MCF 10A (cell line): ENCODE results near the gene MAP7. TPM values are rescaled to one million over a fixed set of nuclear protein-coding genes. Genes with fewer than 3 reads are reported as not detected.
"Not testable (repeated sequence)": the region's sequence is repeated elsewhere in the genome, so short reads cannot be mapped to it uniquely, and the experiment has no call there.

Experiments
- BruUV-seq: library from RNA; stranded (reverse); fragments of 400-500 nt; replicated peaks from 2 replicates; lab custom pipeline; 2021; lab: Mats Ljungman, UMichigan
- CTCF ChIA-PET: fragments of 300-600 bp; sonication (Branson Sonifier 250); formaldehyde crosslinking; extraction: SDS; loops from one replicate; lab custom pipeline; 2021; ENCODE audit warnings: antibody characterized with exemption, inconsistent platforms; lab: Yijun Ruan, JAX
- POLR2A ChIA-PET: fragments of 300-600, 350-650 bp; sonication (Branson Sonifier 250); formaldehyde crosslinking; extraction: SDS; loops from one replicate; lab custom pipeline; 2020; ENCODE audit warnings: antibody characterized with exemption, inconsistent platforms; lab: Yijun Ruan, JAX
- DNase-seq: peaks from one replicate; pipeline ENCODE4 v3.0.0-alpha.2; 2018; ENCODE audit not compliant: unreplicated experiment
- H3K27ac Mint-ChIP-seq: one replicate; pipeline ENCODE4 v1.8.0; 2022; ENCODE audit warnings: mild to moderate bottlenecking, low read depth, mixed read lengths; ENCODE audit not compliant: unreplicated experiment
- H3K27me3 Mint-ChIP-seq: one replicate; pipeline ENCODE4 v1.8.0; 2022; ENCODE audit warnings: mixed read lengths; ENCODE audit not compliant: insufficient read depth, unreplicated experiment
- H3K36me3 Mint-ChIP-seq: one replicate; pipeline ENCODE4 v1.8.0; 2022; ENCODE audit warnings: mild to moderate bottlenecking, moderate library complexity, mixed read lengths; ENCODE audit not compliant: insufficient read depth, unreplicated experiment
- H3K4me1 Mint-ChIP-seq: one replicate; pipeline ENCODE4 v1.8.0; 2022; ENCODE audit warnings: mixed read lengths; ENCODE audit not compliant: insufficient read depth, unreplicated experiment
- H3K4me3 Mint-ChIP-seq: one replicate; pipeline ENCODE4 v1.8.0; 2022; ENCODE audit warnings: mild to moderate bottlenecking, moderate library complexity, mixed read lengths; ENCODE audit not compliant: unreplicated experiment
- H3K9me3 Mint-ChIP-seq: one replicate; pipeline ENCODE4 v1.8.0; 2022; ENCODE audit warnings: mixed read lengths; ENCODE audit not compliant: unreplicated experiment
- intact Hi-C: fragments of 100-400 bp; cut with micrococcal nuclease; formaldehyde crosslinking; loops from 2 replicates; pipeline ENCODE4 v1.14.1; 2022
- total RNA-seq: library from RNA; stranded (reverse); gene quantifications from 2 replicates; pipeline ENCODE4 v1.2.3, GENCODE V29; 2022
- TF ChIP-seq, protein P1 (sequence below): fragments of 200-600 bp; IDR thresholded peaks from one replicate; pipeline ENCODE4 v1.8.0; 2022; ENCODE audit warnings: antibody characterized with exemption, mild to moderate bottlenecking; ENCODE audit not compliant: unreplicated experiment

MAP7 gene
- total RNA-seq, 1 experiment from 2014 or later = 17.2 TPM

DNA sequence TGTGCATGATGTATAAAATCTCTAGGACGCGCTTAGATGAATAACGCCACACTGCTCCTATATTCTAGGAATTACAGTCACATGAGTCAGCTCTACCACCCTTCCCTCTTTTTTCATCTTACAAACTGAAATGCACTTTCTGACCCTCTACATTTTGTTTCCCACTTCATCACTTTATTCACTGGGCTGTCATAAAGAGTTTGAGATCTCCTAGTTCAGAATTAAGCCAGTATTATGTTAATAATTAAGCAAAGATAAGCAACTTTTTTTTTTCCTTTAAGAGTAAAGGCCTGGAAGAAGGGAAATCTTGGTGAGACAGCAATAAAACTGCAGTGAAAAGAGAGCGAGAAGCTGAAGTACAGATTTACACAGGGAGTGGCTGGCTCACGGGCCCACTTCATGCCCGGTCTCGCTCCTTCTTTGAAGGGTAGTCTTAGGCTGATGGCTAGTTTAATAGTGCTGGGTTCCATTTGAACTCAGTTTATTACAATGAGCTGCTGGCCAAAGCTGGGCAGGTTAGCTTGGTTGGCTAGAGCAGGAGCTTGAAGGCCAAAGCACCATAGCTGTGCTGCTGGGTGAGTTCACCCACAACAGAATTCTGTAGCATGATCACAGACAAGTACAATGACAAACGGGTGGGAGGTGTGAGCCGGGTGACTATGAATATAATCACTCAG, 110.6 kb downstream of the MAP7 start:
- TF ChIP-seq, protein P1, sequence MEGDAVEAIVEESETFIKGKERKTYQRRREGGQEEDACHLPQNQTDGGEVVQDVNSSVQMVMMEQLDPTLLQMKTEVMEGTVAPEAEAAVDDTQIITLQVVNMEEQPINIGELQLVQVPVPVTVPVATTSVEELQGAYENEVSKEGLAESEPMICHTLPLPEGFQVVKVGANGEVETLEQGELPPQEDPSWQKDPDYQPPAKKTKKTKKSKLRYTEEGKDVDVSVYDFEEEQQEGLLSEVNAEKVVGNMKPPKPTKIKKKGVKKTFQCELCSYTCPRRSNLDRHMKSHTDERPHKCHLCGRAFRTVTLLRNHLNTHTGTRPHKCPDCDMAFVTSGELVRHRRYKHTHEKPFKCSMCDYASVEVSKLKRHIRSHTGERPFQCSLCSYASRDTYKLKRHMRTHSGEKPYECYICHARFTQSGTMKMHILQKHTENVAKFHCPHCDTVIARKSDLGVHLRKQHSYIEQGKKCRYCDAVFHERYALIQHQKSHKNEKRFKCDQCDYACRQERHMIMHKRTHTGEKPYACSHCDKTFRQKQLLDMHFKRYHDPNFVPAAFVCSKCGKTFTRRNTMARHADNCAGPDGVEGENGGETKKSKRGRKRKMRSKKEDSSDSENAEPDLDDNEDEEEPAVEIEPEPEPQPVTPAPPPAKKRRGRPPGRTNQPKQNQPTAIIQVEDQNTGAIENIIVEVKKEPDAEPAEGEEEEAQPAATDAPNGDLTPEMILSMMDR = no peak
- intact Hi-C loops = no loop called here
- no peaks in the 10 kb centered on the region for H3K27me3 Mint-ChIP-seq
- DNase-seq = no peak
- ChIA-PET POLR2A (interaction anchor here (0.6 to 1.5 kb wide), 4 partner anchors 9 to 1065 kb away, joined by 3 to 6 read pairs (median 4); no protein-coding TSS in a partner anchor), CTCF (interaction anchor here (0.6 to 0.8 kb wide), 2 partner anchors 9 to 419 kb away, joined by 3 to 4 read pairs; no protein-coding TSS in a partner anchor)
- BruUV-seq = no TSS peak
- H3K4me3 Mint-ChIP-seq = no peak overlapping the region
- peaks cover 18% of the 10 kb centered on the region for H3K4me1 Mint-ChIP-seq
- H3K27ac Mint-ChIP-seq = peak overlapping the region; percentile 75
- no peaks in the 10 kb centered on the region for H3K36me3 Mint-ChIP-seq
- no peaks in the 10 kb centered on the region for H3K9me3 Mint-ChIP-seq

DNA sequence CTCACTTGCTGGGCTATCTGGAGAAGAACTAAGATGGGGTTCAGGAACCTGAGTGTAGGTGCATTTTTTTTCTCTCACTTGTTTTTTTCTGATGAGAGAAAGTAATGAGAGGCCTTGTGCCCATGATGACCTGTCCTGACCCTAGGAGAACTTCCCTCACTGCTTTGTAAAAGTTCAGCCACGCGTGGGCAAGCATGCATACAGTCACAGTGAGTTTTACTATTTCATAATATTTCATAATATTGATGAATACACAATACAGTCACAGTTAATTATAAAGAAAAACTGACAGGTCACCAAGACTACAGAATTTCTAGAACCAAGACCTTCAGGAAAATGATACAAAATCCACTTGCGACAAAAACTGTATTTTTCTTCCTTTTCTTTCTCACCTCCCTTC, 111.8 kb downstream of the MAP7 start:
- Mint-ChIP-seq H3K27me3 (no peaks in the 10 kb centered on the region), H3K4me1 (peaks cover 18% of the 10 kb centered on the region), H3K36me3 (no peaks in the 10 kb centered on the region), H3K27ac (no peak overlapping the region), H3K9me3 (no peaks in the 10 kb centered on the region), H3K4me3 (no peak overlapping the region)
- TF ChIP-seq, protein P1 = no peak
- no TSS peak for BruUV-seq
- no peak for DNase-seq
- ChIA-PET POLR2A (interaction anchor here (1.1 to 1.5 kb wide), 2 partner anchors 10 to 35 kb away, joined by 4 to 6 read pairs; no protein-coding TSS in a partner anchor), CTCF (no interaction called here)
- intact Hi-C loops = no loop called here

DNA sequence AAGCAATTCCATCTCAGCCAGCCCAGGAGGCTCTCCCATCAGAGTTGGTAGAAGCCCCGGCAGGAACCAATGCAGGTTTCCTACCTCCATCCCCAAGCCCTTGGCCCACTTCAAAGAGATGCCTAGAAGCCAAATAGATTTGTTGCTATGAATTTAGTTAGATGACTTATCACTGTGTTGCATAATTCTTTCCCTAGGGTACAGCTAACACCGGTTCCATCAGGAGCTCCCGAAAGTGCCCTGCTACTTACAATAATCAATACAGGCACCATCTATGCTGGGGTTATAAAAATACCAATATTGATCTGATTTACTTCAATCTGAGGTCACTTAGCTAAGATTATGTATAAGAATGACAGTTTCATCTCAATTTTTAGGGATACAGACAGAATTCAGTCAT, 113.0 kb downstream of the MAP7 start:
- H3K27ac Mint-ChIP-seq = no peak overlapping the region
- no peaks in the 10 kb centered on the region for H3K9me3 Mint-ChIP-seq
- H3K4me3 Mint-ChIP-seq = no peak overlapping the region
- H3K4me1 Mint-ChIP-seq = peaks cover 18% of the 10 kb centered on the region
- no peaks in the 10 kb centered on the region for H3K27me3 Mint-ChIP-seq
- intact Hi-C loops = no loop called here
- ChIA-PET CTCF (interaction anchor here (1.0 to 1.1 kb wide), 2 partner anchors 58 to 110 kb away, joined by 4 read pairs; no protein-coding TSS in a partner anchor), POLR2A (interaction anchor here (1.5 kb wide), 1 partner anchor 10 kb away, joined by 4 read pairs; no protein-coding TSS in a partner anchor)
- no peak for DNase-seq
- no TSS peak for BruUV-seq
- peaks cover 6% of the 10 kb centered on the region for H3K36me3 Mint-ChIP-seq
- TF ChIP-seq, protein P1 = no peak

DNA sequence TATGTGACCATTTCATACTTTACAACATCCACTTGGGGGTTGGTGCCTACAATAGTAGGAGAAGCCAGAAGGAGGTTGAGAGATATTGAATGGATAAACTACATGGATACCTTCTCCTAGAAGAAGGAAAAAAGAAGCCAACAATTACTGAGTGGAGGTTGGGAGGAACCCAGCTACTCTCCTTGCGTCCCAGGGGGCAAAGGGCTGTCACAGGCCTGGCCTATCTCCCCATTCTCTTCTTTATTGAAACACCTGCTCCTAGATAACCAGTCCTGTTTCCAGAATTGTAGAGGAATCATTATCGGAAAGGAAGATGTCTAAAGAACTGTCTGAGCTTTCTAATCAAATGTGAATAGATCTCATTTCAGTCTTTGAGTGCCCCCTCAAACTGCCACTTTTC, 115.1 kb downstream of the MAP7 start:
- DNase-seq = no peak
- Mint-ChIP-seq H3K36me3 (peaks cover 6% of the 10 kb centered on the region), H3K27ac (no peak overlapping the region), H3K27me3 (no peaks in the 10 kb centered on the region), H3K4me1 (peaks cover 9% of the 10 kb centered on the region), H3K4me3 (no peak overlapping the region), H3K9me3 (no peaks in the 10 kb centered on the region)
- TF ChIP-seq, protein P1 = no peak
- ChIA-PET CTCF (interaction anchor here (0.6 to 0.9 kb wide), 2 partner anchors 14 to 116 kb away, joined by 3 read pairs; no protein-coding TSS in a partner anchor), POLR2A (interaction anchor here (0.6 kb wide), 1 partner anchor 62 kb away, joined by 3 read pairs; no protein-coding TSS in a partner anchor)
- no TSS peak for BruUV-seq
- intact Hi-C loops = no loop called here

DNA sequence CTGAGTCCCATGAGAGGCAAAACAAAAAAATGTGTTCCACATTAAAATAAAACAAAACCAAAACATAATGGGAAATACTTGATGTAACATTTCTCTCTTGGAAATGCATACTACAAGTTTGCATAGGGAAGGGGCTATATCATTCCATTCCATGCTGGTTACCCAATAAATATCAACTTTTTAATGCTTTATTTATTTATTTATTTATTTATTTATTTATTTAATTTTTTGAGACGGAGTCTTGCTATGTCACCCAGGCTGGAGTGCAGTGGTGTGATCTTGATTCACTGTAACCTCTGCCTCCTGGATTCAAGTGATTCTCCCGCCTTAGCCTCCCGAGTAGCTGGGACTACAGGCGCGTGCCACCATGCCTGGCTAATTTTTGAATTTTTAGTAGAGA, 118.9 kb downstream of the MAP7 start:
- H3K4me3 Mint-ChIP-seq, intact Hi-C loops, H3K4me1 Mint-ChIP-seq, H3K27ac Mint-ChIP-seq, DNase-seq, BruUV-seq, H3K36me3 Mint-ChIP-seq, H3K27me3 Mint-ChIP-seq, H3K9me3 Mint-ChIP-seq: not testable (repeated sequence)
- ChIA-PET POLR2A (interaction anchor here (1.2 kb wide), 1 partner anchor 27 kb away, joined by 3 read pairs; no protein-coding TSS in a partner anchor), CTCF (interaction anchor here (0.5 kb wide), 1 partner anchor 15 kb away, joined by 3 read pairs; no protein-coding TSS in a partner anchor)
